HepG2 (cell line): ENCODE data around the gene UQCRC2. TPM values are rescaled to one million over a fixed set of nuclear protein-coding genes. Genes with fewer than 3 reads are reported as not detected.
A peak's percentile ranks its signal among the peaks of the same experiment; 100 is the strongest.

Source experiments
- ATAC-seq: fragments of 200-7000 bp; cut with Tn5 transposase; 3 replicates; pipeline ENCODE4 v1.9.1; 2020; ENCODE audit warnings: mild to moderate bottlenecking, moderate library complexity
- BruUV-seq: library from RNA; stranded (reverse); fragments of 400-500 nt; replicated peaks from 2 replicates; lab custom pipeline; 2021; lab: Mats Ljungman, UMichigan
- CTCF ChIA-PET: fragments of 300-600 bp; formaldehyde crosslinking; extraction: SDS; loops from one replicate; lab custom pipeline; 2021; ENCODE audit warnings: low total read pairs, inconsistent platforms, low intra/inter-chr PET ratio; lab: Yijun Ruan, JAX
- POLR2A ChIA-PET: fragments of 350-600 bp; sonication (Branson Sonifier 250); formaldehyde crosslinking; loops from one replicate; lab custom pipeline; 2020; ENCODE audit warnings: antibody characterized with exemption, inconsistent platforms; lab: Yijun Ruan, JAX
- DNase-seq: peaks from one replicate; pipeline ENCODE4 v3.0.0-alpha.2; 2015; ENCODE audit warnings: low spot score
- FAIRE-seq: peaks from 3 replicates; lab custom pipeline; 2011; peaks lifted over from hg19 to GRCh38; lab: Jason Lieb, UNC
- H2AFZ ChIP-seq: one replicate; pipeline ENCODE4 v1.6.1; 2011; ENCODE audit warnings: low read length, inconsistent platforms
- H3K27ac ChIP-seq: fragments of 300-600 bp; 3 replicates; pipeline ENCODE4 v1.8.0; 2011; ENCODE audit warnings: mixed run types, mild to moderate bottlenecking, mixed read lengths, low read length, inconsistent platforms; ENCODE audit not compliant: insufficient read depth; ENCODE audit errors: extremely low read length
- H3K27me3 ChIP-seq, 2 experiments: fragments of 200-600 bp in 1 of 2; 2 replicates in 1 of 2; 3 replicates in 1 of 2; pipeline versions ENCODE4 v1.6.0 to v1.8.0; 2011; ENCODE audit warnings: low read length in 2 of 2, mild to moderate bottlenecking in 2 of 2, moderate library complexity in 2 of 2, inconsistent platforms in 1 of 2; ENCODE audit not compliant: insufficient read depth in 2 of 2, control insufficient read depth in 1 of 2
- H3K36me3 ChIP-seq, 2 experiments: fragments of 200-600 bp in 1 of 2; replicated peaks in 1 of 2; 2 replicates in 1 of 2; 3 replicates in 1 of 2; pipeline versions ENCODE4 v1.5.1 to v1.8.0; 2011; ENCODE audit warnings: low read length in 2 of 2, inconsistent platforms in 1 of 2; ENCODE audit not compliant: insufficient read depth in 2 of 2, control insufficient read depth in 1 of 2
- H3K4me1 ChIP-seq: 2 replicates; pipeline ENCODE4 v1.5.1; 2012; ENCODE audit warnings: low read length, inconsistent platforms; ENCODE audit not compliant: insufficient read depth
- H3K4me2 ChIP-seq: 2 replicates; pipeline ENCODE4 v1.6.0; 2011; ENCODE audit warnings: low read depth, low read length, inconsistent platforms
- H3K4me3 ChIP-seq, 3 experiments: fragments of 200-600 bp in 1 of 3; sonication (generic), shearing (Covaris generic) in 1 of 3; replicated peaks in 1 of 3; 2 replicates each; pipeline ENCODE4 v1.5.1; 2011 to 2016; ENCODE audit warnings: low read length in 3 of 3, inconsistent platforms in 2 of 3, low read depth in 2 of 3, mild to moderate bottlenecking in 2 of 3, control low read depth in 1 of 3, mixed read lengths in 1 of 3; ENCODE audit not compliant: insufficient read depth in 1 of 3
- H3K79me2 ChIP-seq: one replicate; pipeline ENCODE4 v1.6.1; 2011; ENCODE audit warnings: low read length, inconsistent platforms; ENCODE audit not compliant: insufficient read depth
- H3K9ac ChIP-seq: 2 replicates; pipeline ENCODE4 v1.6.0; 2011; ENCODE audit warnings: mild to moderate bottlenecking, low read depth, low read length, inconsistent platforms; ENCODE audit not compliant: insufficient read depth
- H3K9me3 ChIP-seq: 2 replicates; pipeline ENCODE4 v1.5.1; 2012; ENCODE audit warnings: mild to moderate bottlenecking, low read length
- H4K20me1 ChIP-seq: 2 replicates; pipeline ENCODE4 v1.6.0; 2011; ENCODE audit warnings: inconsistent platforms, mild to moderate bottlenecking, low read length, moderate library complexity; ENCODE audit not compliant: insufficient read depth
- AGO2 ChIP-seq: fragments of 200-400 bp; formaldehyde crosslinking; optimal IDR thresholded peaks from 2 replicates; pipeline ENCODE3; 2017; ENCODE audit warnings: mild to moderate bottlenecking, low read depth, low read length, moderate library complexity
- ATF4 ChIP-seq, 2 experiments: fragments of 450-650 bp in 1 of 2; sonication (generic) in 1 of 2; formaldehyde crosslinking; IDR thresholded peaks; 2 replicates each; pipeline versions ENCODE4 v1.5.0 to v1.8.0; 2020 to 2022; ENCODE audit warnings: mild to moderate bottlenecking in 1 of 2, missing genetic modification reagents in 1 of 2
- GLMP ChIP-seq: sonication (generic); formaldehyde crosslinking; IDR thresholded peaks from 2 replicates; pipeline ENCODE4 v1.9.0; 2021; ENCODE audit warnings: missing genetic modification reagents, mild to moderate bottlenecking, borderline replicate concordance
- HHEX ChIP-seq: IDR thresholded peaks from 2 replicates; pipeline ENCODE4 v1.6.1; 2016; ENCODE audit warnings: control low read depth
- MXD4 ChIP-seq: IDR thresholded peaks from 2 replicates; pipeline ENCODE4 v1.6.1; 2016; ENCODE audit warnings: mild to moderate bottlenecking, missing biosample characterization, missing genetic modification reagents
- POLR2G ChIP-seq: fragments of 200-400 bp; formaldehyde crosslinking; IDR thresholded peaks from 2 replicates; pipeline ENCODE4 v1.6.1; 2018; ENCODE audit warnings: mild to moderate bottlenecking, low read depth, low read length, moderate library complexity
- RBM22 ChIP-seq: fragments of 200-400 bp; formaldehyde crosslinking; optimal IDR thresholded peaks from 2 replicates; pipeline ENCODE3; 2017; ENCODE audit warnings: mild to moderate bottlenecking, low read length, moderate library complexity
- SETDB1 ChIP-seq: sonication (generic); formaldehyde crosslinking; IDR thresholded peaks from 2 replicates; pipeline ENCODE4 v1.5.1; 2020; ENCODE audit warnings: missing genetic modification reagents, mild to moderate bottlenecking, borderline replicate concordance
- TBP ChIP-seq: sonication (generic); formaldehyde crosslinking; IDR thresholded peaks from 2 replicates; pipeline ENCODE4 v1.5.0; 2020; ENCODE audit warnings: missing genetic modification reagents
- ZNF550 ChIP-seq: sonication (generic); formaldehyde crosslinking; IDR thresholded peaks from 2 replicates; pipeline ENCODE4 v1.4.0; 2020; ENCODE audit warnings: mild to moderate bottlenecking, missing genetic modification reagents, borderline replicate concordance
- WGBS: methylation state at CpG from one replicate; pipeline ENCODE4 v1.1.6; 2017; ENCODE audit warnings: low lambda C conversion rate; 5-methylcytosine and 5-hydroxymethylcytosine counted together
- in situ Hi-C: cut with HindIII; loops from 2 replicates; pipeline ENCODE4 v1.10.0; 2017; ENCODE audit warnings: low pct_unique_long_range_greater_than_20kb; ENCODE audit not compliant: extremely low pct_ligation_motif_present
- intact Hi-C: fragments of 100-400 bp; cut with micrococcal nuclease; formaldehyde crosslinking; loops from one replicate; pipeline ENCODE4 v1.10.0; 2022; ENCODE audit not compliant: unreplicated experiment
- polyA plus RNA-seq, 8 experiments: library from polyadenylated mRNA; depleted of rRNA in 3 of 8; stranded (reverse) in 7 of 8; unstranded in 1 of 8; fragments of >200 nt; fragmentation: Illumina TruSeq in 4 of 8; extraction: Trizol in 4 of 8; gene quantifications; 2 replicates each; pipeline versions ENCODE4 v1.2.1 to v1.2.3, GENCODE V29; 2011 to 2016; ENCODE audit warnings: low read depth in 4 of 8, missing spikeins in 1 of 8, mixed read lengths in 1 of 8; ENCODE audit not compliant: insufficient read depth in 1 of 8
- total RNA-seq, 5 experiments: library from RNA; depleted of rRNA; stranded (reverse); fragments of >200 nt; fragmentation: Illumina TruSeq; extraction: Trizol; gene quantifications; 2 replicates each; pipeline ENCODE4 v1.2.3, GENCODE V29; 2016; ENCODE audit warnings: low read depth in 1 of 5

UQCRC2 gene
- total and polyA plus RNA-seq, 2 of the 13 experiments (the other 11 are each of a cell fraction or from before 2014, with no cell fraction given) = 442 to 536 TPM

- Histone ChIP-seq H3K27ac (no peak overlapping the region), H3K27me3 (no peaks in the 10 kb centered on the region), H3K4me3 (no peak overlapping the region), H2AFZ (no peak overlapping the region), H3K79me2 (no peaks in the 10 kb centered on the region), H3K36me3 (peaks cover 40 to 82% of the 10 kb centered on the region in 2 experiments), H3K9ac (no peak overlapping the region), H4K20me1 (no peaks in the 10 kb centered on the region; the same call in 1 of the 2 replicates), H3K9me3 (no peaks in the 10 kb centered on the region), H3K4me1 (no peaks in the 10 kb centered on the region), H3K4me2 (no peak overlapping the region)
- peak; percentile 73 for ATAC-seq
- WGBS = 97% methylated on average over 5 of the region's 5 CpGs
- in situ Hi-C loops = no loop called here
- no peak for FAIRE-seq
- BruUV-seq = no TSS peak
- DNase-seq = no peak
- TF ChIP-seq HHEX (CRISPR knock-in tag) (no peak), ATF4 (CRISPR knock-in tag; IDR thresholded peaks at IDR 0.05) (no peak), SETDB1 (no peak), GLMP (CRISPR knock-in tag) (no peak)
- POLR2A ChIA-PET = no interaction called here
- CTCF ChIA-PET = no interaction called here
- intact Hi-C loops = no loop called here
Measured at GRCh38 chr16:21982108-21982507, 28.9 kb downstream of the UQCRC2 start.

GRCh38 chr16:21984062-21984461 lies 30.9 kb downstream of the UQCRC2 start:
- CTCF ChIA-PET = no interaction called here
- Histone ChIP-seq H3K27ac (no peak overlapping the region), H3K4me3 (no peak overlapping the region)
- WGBS = 98% methylated on average over 3 of the region's 3 CpGs
- 0 out of 2 replicates have a peak, but pooled peaks have one; percentile 20 for TF ChIP-seq POLR2G
- TF ChIP-seq RBM22 = peak; percentile 88
- no peak for TF ChIP-seq MXD4 (CRISPR knock-in tag)
- no peak for TF ChIP-seq ZNF550 (CRISPR knock-in tag)
- no peak for TF ChIP-seq TBP (CRISPR knock-in tag)
- peak; percentile 5 for TF ChIP-seq AGO2
- TF ChIP-seq, all 625 proteins: peak for 3
- H3K79me2 ChIP-seq = no peaks in the 10 kb centered on the region
- H2AFZ ChIP-seq = no peak overlapping the region
- no peak overlapping the region for H3K9ac ChIP-seq
- in situ Hi-C loops = no loop called here
- no peak for ATAC-seq
- no peaks in the 10 kb centered on the region for H3K4me1 ChIP-seq
- no peak for FAIRE-seq
- DNase-seq = no peak
- H3K9me3 ChIP-seq = no peaks in the 10 kb centered on the region
- intact Hi-C loops = no loop called here
- H3K4me2 ChIP-seq = no peak overlapping the region
- POLR2A ChIA-PET = no interaction called here
- H3K36me3 ChIP-seq = peaks cover 27 to 63% of the 10 kb centered on the region in 2 experiments
- no peaks in the 10 kb centered on the region for H3K27me3 ChIP-seq
- BruUV-seq = TSS peak; percentile 18
- H4K20me1 ChIP-seq = no peaks in the 10 kb centered on the region; the same call in 1 of the 2 replicates
